ENCODE data around the gene SYTL2. TPM values are rescaled to one million over a fixed set of nuclear protein-coding genes. Genes with fewer than 3 reads are reported as not detected.

SYTL2 gene
- total RNA-seq, 1 experiment from 2014 or later, result 0.75 TPM

- Histone ChIP-seq H3K9me2 (replicated peaks; ENCODE audit: insufficient read depth, low read length) (no peaks in the 10 kb centered on the region), H3K79me2 (ENCODE audit: low read length) (no peaks in the 10 kb centered on the region), H3K9me3 (ENCODE audit: low read length) (no peaks in the 10 kb centered on the region), H3K9ac (ENCODE audit: low read length) (no peak overlapping the region), H3K4me3 (ENCODE audit: low read length) (no peak overlapping the region), H3K27ac (ENCODE audit: low read length) (no peak overlapping the region), H3K4me2 (ENCODE audit: low read depth, low read length, poor library complexity, severe bottlenecking) (no peak overlapping the region), H3K36me3 (ENCODE audit: insufficient read depth, low read length) (no peaks in the 10 kb centered on the region), H4K20me1 (ENCODE audit: insufficient read depth, low read depth, low read length) (no peaks in the 10 kb centered on the region), H3K4me1 (ENCODE audit: low read length) (no peaks in the 10 kb centered on the region), H3K27me3 (ENCODE audit: low read length) (no peaks in the 10 kb centered on the region), H2AFZ (ENCODE audit: low read length) (no peak overlapping the region)
- no peak for DNase-seq
These were observed 11.9 kb upstream of the SYTL2 start for GRCh38 chr11:85822814-85823213.

- no peaks in the 10 kb centered on the region for H3K9me2 ChIP-seq (replicated peaks; ENCODE audit: insufficient read depth, low read length)
- H3K27ac ChIP-seq (ENCODE audit: low read length), result no peak overlapping the region
- no peak overlapping the region for H3K4me2 ChIP-seq (ENCODE audit: low read depth, low read length, poor library complexity, severe bottlenecking)
- H3K36me3 ChIP-seq (ENCODE audit: insufficient read depth, low read length), result no peaks in the 10 kb centered on the region
- no peaks in the 10 kb centered on the region for H3K9me3 ChIP-seq (ENCODE audit: low read length)
- H3K4me1 ChIP-seq (ENCODE audit: low read length), result no peaks in the 10 kb centered on the region
- H3K79me2 ChIP-seq (ENCODE audit: low read length), result no peaks in the 10 kb centered on the region
- no peaks in the 10 kb centered on the region for H3K27me3 ChIP-seq (ENCODE audit: low read length)
- no peak for DNase-seq
- H2AFZ ChIP-seq (ENCODE audit: low read length), result no peak overlapping the region
- H3K4me3 ChIP-seq (ENCODE audit: low read length), result no peak overlapping the region
- H4K20me1 ChIP-seq (ENCODE audit: insufficient read depth, low read depth, low read length), result no peaks in the 10 kb centered on the region
- H3K9ac ChIP-seq (ENCODE audit: low read length), result no peak overlapping the region
These were observed 10.7 kb upstream of the SYTL2 start for GRCh38 chr11:85821636-85822035.

- no peaks in the 10 kb centered on the region for H3K4me1 ChIP-seq (ENCODE audit: low read length)
- H3K79me2 ChIP-seq (ENCODE audit: low read length), result no peaks in the 10 kb centered on the region
- no peak overlapping the region for H2AFZ ChIP-seq (ENCODE audit: low read length)
- no peak overlapping the region for H3K4me2 ChIP-seq (ENCODE audit: low read depth, low read length, poor library complexity, severe bottlenecking)
- H3K27ac ChIP-seq (ENCODE audit: low read length), result no peak overlapping the region
- H3K9me3 ChIP-seq (ENCODE audit: low read length), result no peaks in the 10 kb centered on the region
- no peak overlapping the region for H3K9ac ChIP-seq (ENCODE audit: low read length)
- DNase-seq, result no peak
- no peaks in the 10 kb centered on the region for H3K9me2 ChIP-seq (replicated peaks; ENCODE audit: insufficient read depth, low read length)
- no peaks in the 10 kb centered on the region for H3K36me3 ChIP-seq (ENCODE audit: insufficient read depth, low read length)
- H3K4me3 ChIP-seq (ENCODE audit: low read length), result no peak overlapping the region
- no peaks in the 10 kb centered on the region for H3K27me3 ChIP-seq (ENCODE audit: low read length)
- no peaks in the 10 kb centered on the region for H4K20me1 ChIP-seq (ENCODE audit: insufficient read depth, low read depth, low read length)
These were observed 8.5 kb upstream of the SYTL2 start for GRCh38 chr11:85819441-85819840.

- no peak for DNase-seq
- H3K9me2 ChIP-seq (replicated peaks; ENCODE audit: insufficient read depth, low read length), result no peaks in the 10 kb centered on the region
- no peaks in the 10 kb centered on the region for H3K79me2 ChIP-seq (ENCODE audit: low read length)
- H3K9me3 ChIP-seq (ENCODE audit: low read length), result no peaks in the 10 kb centered on the region
- no peak overlapping the region for H3K9ac ChIP-seq (ENCODE audit: low read length)
- H2AFZ ChIP-seq (ENCODE audit: low read length), result no peak overlapping the region
- no peak overlapping the region for H3K4me3 ChIP-seq (ENCODE audit: low read length)
- H3K36me3 ChIP-seq (ENCODE audit: insufficient read depth, low read length), result no peaks in the 10 kb centered on the region
- no peaks in the 10 kb centered on the region for H3K27me3 ChIP-seq (ENCODE audit: low read length)
- H4K20me1 ChIP-seq (ENCODE audit: insufficient read depth, low read depth, low read length), result no peaks in the 10 kb centered on the region
- H3K27ac ChIP-seq (ENCODE audit: low read length), result no peak overlapping the region
- H3K4me2 ChIP-seq (ENCODE audit: low read depth, low read length, poor library complexity, severe bottlenecking), result no peak overlapping the region
- H3K4me1 ChIP-seq (ENCODE audit: low read length), result peaks cover 11% of the 10 kb centered on the region
These were observed 4.4 kb upstream of the SYTL2 start for GRCh38 chr11:85815186-85815931.

- Histone ChIP-seq H3K4me3 (ENCODE audit: low read length) (no peak overlapping the region), H4K20me1 (ENCODE audit: insufficient read depth, low read depth, low read length) (no peaks in the 10 kb centered on the region), H3K9me3 (ENCODE audit: low read length) (no peaks in the 10 kb centered on the region), H3K4me1 (ENCODE audit: low read length) (peaks cover 27% of the 10 kb centered on the region), H3K27ac (ENCODE audit: low read length) (no peak overlapping the region), H3K9me2 (replicated peaks; ENCODE audit: insufficient read depth, low read length) (no peaks in the 10 kb centered on the region), H2AFZ (ENCODE audit: low read length) (no peak overlapping the region), H3K36me3 (ENCODE audit: insufficient read depth, low read length) (no peaks in the 10 kb centered on the region), H3K4me2 (ENCODE audit: low read depth, low read length, poor library complexity, severe bottlenecking) (no peak overlapping the region), H3K9ac (ENCODE audit: low read length) (no peak overlapping the region), H3K27me3 (ENCODE audit: low read length) (no peaks in the 10 kb centered on the region), H3K79me2 (ENCODE audit: low read length) (no peaks in the 10 kb centered on the region)
- DNase-seq, result no peak
These were observed 2.8 kb upstream of the SYTL2 start for GRCh38 chr11:85813721-85814120.

GRCh38 chr11:85811624-85812023 lies 683 bp upstream of the SYTL2 start:
- no peak for DNase-seq
- H3K27ac ChIP-seq (ENCODE audit: low read length), result no peak overlapping the region

GRCh38 chr11:85810521-85810870 lies 445 bp downstream of the SYTL2 start:
- H3K4me3 ChIP-seq (ENCODE audit: low read length), result peak overlapping the region; percentile 46; the same call in 1 of the 2 replicates
- no peak for DNase-seq

More at GRCh38 chr11:85811624-85812023, 683 bp upstream of the SYTL2 start:
- no peak overlapping the region for H2AFZ ChIP-seq (ENCODE audit: low read length)
- H3K4me1 ChIP-seq (ENCODE audit: low read length), result peaks cover 30% of the 10 kb centered on the region
- H3K9me3 ChIP-seq (ENCODE audit: low read length), result no peaks in the 10 kb centered on the region
- no peak overlapping the region for H3K9ac ChIP-seq (ENCODE audit: low read length)
- peak overlapping the region; percentile 36 for H3K4me2 ChIP-seq (ENCODE audit: low read depth, low read length, poor library complexity, severe bottlenecking)
- no peaks in the 10 kb centered on the region for H4K20me1 ChIP-seq (ENCODE audit: insufficient read depth, low read depth, low read length)
- H3K9me2 ChIP-seq (replicated peaks; ENCODE audit: insufficient read depth, low read length), result no peaks in the 10 kb centered on the region
- no peaks in the 10 kb centered on the region for H3K27me3 ChIP-seq (ENCODE audit: low read length)
- H3K36me3 ChIP-seq (ENCODE audit: insufficient read depth, low read length), result no peaks in the 10 kb centered on the region
- no peaks in the 10 kb centered on the region for H3K79me2 ChIP-seq (ENCODE audit: low read length)
- H3K4me3 ChIP-seq (ENCODE audit: low read length), result no peak overlapping the region

GRCh38 chr11:85809863-85810262 lies 1.1 kb downstream of the SYTL2 start:
- Histone ChIP-seq H3K27ac (ENCODE audit: low read length) (peak overlapping the region; percentile 14; the same call in 1 of the 2 replicates), H4K20me1 (ENCODE audit: insufficient read depth, low read depth, low read length) (no peaks in the 10 kb centered on the region), H3K9me3 (ENCODE audit: low read length) (no peaks in the 10 kb centered on the region), H3K9ac (ENCODE audit: low read length) (peak overlapping the region; percentile 4), H3K79me2 (ENCODE audit: low read length) (no peaks in the 10 kb centered on the region), H2AFZ (ENCODE audit: low read length) (peak overlapping the region; percentile 51; the same call in 1 of the 2 replicates), H3K27me3 (ENCODE audit: low read length) (no peaks in the 10 kb centered on the region), H3K36me3 (ENCODE audit: insufficient read depth, low read length) (no peaks in the 10 kb centered on the region), H3K9me2 (replicated peaks; ENCODE audit: insufficient read depth, low read length) (no peaks in the 10 kb centered on the region), H3K4me2 (ENCODE audit: low read depth, low read length, poor library complexity, severe bottlenecking) (peak overlapping the region; percentile 36), H3K4me3 (ENCODE audit: low read length) (peak overlapping the region; percentile 46; the same call in 1 of the 2 replicates), H3K4me1 (ENCODE audit: low read length) (peaks cover 30% of the 10 kb centered on the region)
- DNase-seq, result no peak

More at GRCh38 chr11:85810521-85810870, 445 bp downstream of the SYTL2 start:
- H3K9me2 ChIP-seq (replicated peaks; ENCODE audit: insufficient read depth, low read length), result no peaks in the 10 kb centered on the region
- no peaks in the 10 kb centered on the region for H3K9me3 ChIP-seq (ENCODE audit: low read length)
- peak overlapping the region; percentile 36 for H3K4me2 ChIP-seq (ENCODE audit: low read depth, low read length, poor library complexity, severe bottlenecking)
- H3K79me2 ChIP-seq (ENCODE audit: low read length), result no peaks in the 10 kb centered on the region
- no peaks in the 10 kb centered on the region for H4K20me1 ChIP-seq (ENCODE audit: insufficient read depth, low read depth, low read length)
- H3K4me1 ChIP-seq (ENCODE audit: low read length), result peaks cover 30% of the 10 kb centered on the region
- 0 out of 2 replicates have a peak overlapping the region, but pooled peaks have one; percentile 6 for H3K9ac ChIP-seq (ENCODE audit: low read length)
- no peaks in the 10 kb centered on the region for H3K27me3 ChIP-seq (ENCODE audit: low read length)
- no peaks in the 10 kb centered on the region for H3K36me3 ChIP-seq (ENCODE audit: insufficient read depth, low read length)
- H2AFZ ChIP-seq (ENCODE audit: low read length), result peak overlapping the region; percentile 51; the same call in 1 of the 2 replicates
- H3K27ac ChIP-seq (ENCODE audit: low read length), result no peak overlapping the region

Data from Karpas-422 (cell line).